Tibial artery (tissue), 4 donors: Measurements from ENCODE around the gene DNAH17.

Experiments
- DNase-seq, 2 donors: peaks; one replicate each; pipeline ENCODE4 v3.0.0-alpha.2; 2019
- H3K27ac ChIP-seq, 2 donors: fragments of 200-600 bp; sonication (generic) in 1 of 2; 1 replicate in 1 of 2; 2 replicates in 1 of 2; pipeline ENCODE4 v1.5.1; 2018 to 2019; ENCODE audit warnings: mild to moderate bottlenecking in 1 of 2
- H3K27me3 ChIP-seq, 2 donors: fragments of 200-600 bp; sonication (generic) in 1 of 2; one replicate each; pipeline versions ENCODE4 v1.5.1 to v1.6.0; 2016 to 2019
- H3K36me3 ChIP-seq, 3 donors: fragments of 200-600 bp; sonication (generic) in 2 of 3; one replicate each; pipeline ENCODE4 v1.5.1; 2016 to 2019; ENCODE audit warnings: mild to moderate bottlenecking in 2 of 3
- H3K4me1 ChIP-seq, 4 donors: fragments of 200-600 bp; sonication (generic) in 2 of 4; 1 replicate in 3 of 4; 2 replicates in 1 of 4; pipeline ENCODE4 v1.5.1; 2016 to 2019
- H3K4me3 ChIP-seq, 2 donors: fragments of 200-600 bp; sonication (generic) in 1 of 2; 1 replicate in 1 of 2; 2 replicates in 1 of 2; pipeline ENCODE4 v1.5.1; 2018 to 2019; ENCODE audit warnings: mild to moderate bottlenecking in 2 of 2
- H3K9me3 ChIP-seq, 3 donors: fragments of 200-600 bp; sonication (generic) in 1 of 3; one replicate each; pipeline ENCODE4 v1.5.1; 2016 to 2019
- CTCF ChIP-seq, 2 experiments: fragments of 200-600 bp in 1 of 2; fragments of 450-650 bp in 1 of 2; IDR thresholded peaks; one replicate each; pipeline ENCODE4 v1.5.1; 2017 to 2019; ENCODE audit warnings: antibody characterized with exemption in 2 of 2, mild to moderate bottlenecking in 1 of 2, moderate library complexity in 1 of 2
- intact Hi-C: fragments of 100-400 bp; cut with DNase I; formaldehyde crosslinking; loops from one replicate; pipeline ENCODE4 v1.15.0; 2023; ENCODE audit warnings: low total_unique reads

The DNAH17 gene

GRCh38 chr17:78477913-78478756 lies 99.1 kb downstream of the DNAH17 start:
- no peak for DNase-seq
- Histone ChIP-seq H3K27me3 (peaks cover 0 to 37% of the 10 kb centered on the region in 2 donors), H3K36me3 (no peaks in the 10 kb centered on the region), H3K4me1 (no peaks in the 10 kb centered on the region), H3K27ac (no peak overlapping the region), H3K9me3 (no peaks in the 10 kb centered on the region), H3K4me3 (no peak overlapping the region)
- intact Hi-C loops = no loop called here
- no peak for TF ChIP-seq CTCF (IDR thresholded peaks at IDR 0.05)

GRCh38 chr17:78476973-78477372 lies 100.2 kb downstream of the DNAH17 start:
- no peaks in the 10 kb centered on the region for H3K4me1 ChIP-seq
- H3K36me3 ChIP-seq = no peaks in the 10 kb centered on the region
- H3K27me3 ChIP-seq = peaks cover 0 to 40% of the 10 kb centered on the region in 2 donors
- H3K4me3 ChIP-seq = no peak overlapping the region
- intact Hi-C loops = no loop called here
- no peak for TF ChIP-seq CTCF (IDR thresholded peaks at IDR 0.05)
- H3K27ac ChIP-seq = no peak overlapping the region
- DNase-seq = no peak
- no peaks in the 10 kb centered on the region for H3K9me3 ChIP-seq

- intact Hi-C loops = no loop called here
- Histone ChIP-seq H3K36me3 (no peaks in the 10 kb centered on the region), H3K9me3 (no peaks in the 10 kb centered on the region), H3K27ac (no peak overlapping the region), H3K4me3 (no peak overlapping the region), H3K4me1 (no peaks in the 10 kb centered on the region), H3K27me3 (peaks cover 0 to 42% of the 10 kb centered on the region in 2 donors)
- TF ChIP-seq CTCF (IDR thresholded peaks at IDR 0.05) = no peak
- DNase-seq = no peak
Observed at GRCh38 chr17:78476149-78476548, 101.0 kb downstream of the DNAH17 start.

- no peaks in the 10 kb centered on the region for H3K4me1 ChIP-seq
- H3K27me3 ChIP-seq = peaks cover 0 to 41% of the 10 kb centered on the region in 2 donors
- H3K4me3 ChIP-seq = no peak overlapping the region
- no peak for TF ChIP-seq CTCF (IDR thresholded peaks at IDR 0.05)
- no peaks in the 10 kb centered on the region for H3K36me3 ChIP-seq
- DNase-seq = no peak
- intact Hi-C loops = no loop called here
- no peak overlapping the region for H3K27ac ChIP-seq
- no peaks in the 10 kb centered on the region for H3K9me3 ChIP-seq
Observed at GRCh38 chr17:78475211-78475610, 102.0 kb downstream of the DNAH17 start.

GRCh38 chr17:78474614-78475146 lies 102.5 kb downstream of the DNAH17 start:
- Histone ChIP-seq H3K9me3 (no peaks in the 10 kb centered on the region), H3K27ac (no peak overlapping the region), H3K27me3 (peaks cover 0 to 41% of the 10 kb centered on the region in 2 donors), H3K36me3 (no peaks in the 10 kb centered on the region), H3K4me3 (no peak overlapping the region), H3K4me1 (no peaks in the 10 kb centered on the region)
- no peak for TF ChIP-seq CTCF (IDR thresholded peaks at IDR 0.05)
- DNase-seq = no peak
- intact Hi-C loops = no loop called here
